ENCODE measurements around the gene UBR3.

GRCh38 chr2:170084820-170085491 is 257.7 kb downstream of the UBR3 start:
- TF ChIP-seq EZH2 (optimal IDR thresholded peaks at IDR 0.05; ENCODE audit: low read depth, low read length) (no peak), CTCF (IDR thresholded peaks at IDR 0.05; ENCODE audit: low read length) (no peak)

Measured in MM.1S (cell line).